ENCODE data around the gene ALAD. TPM values are rescaled to one million over a fixed set of nuclear protein-coding genes. Genes with fewer than 3 reads are reported as not detected.

ALAD gene
- total and polyA plus RNA-seq, 4 donors = 40.2 to 258 (median 74.2) TPM

DNA sequence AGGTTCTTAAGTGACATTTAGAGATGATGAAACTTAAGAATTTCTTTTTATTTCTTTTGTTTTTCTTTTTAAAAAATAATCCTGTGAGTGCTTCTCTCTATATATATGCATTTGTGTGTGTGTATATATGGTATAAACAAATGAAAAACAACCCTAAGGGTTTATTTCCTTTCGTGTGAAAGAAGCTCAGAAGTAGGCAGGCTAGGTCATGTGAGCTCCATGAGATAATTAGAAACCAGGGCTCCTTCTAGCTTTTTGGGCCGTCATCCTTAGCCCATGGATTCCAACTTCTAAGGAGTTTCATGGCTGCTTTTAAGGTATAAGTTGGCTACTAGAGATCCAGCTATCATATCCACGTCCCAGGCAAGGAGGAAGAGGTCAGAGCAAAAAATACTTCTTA lies 20.6 kb upstream of the ALAD start:
- TF ChIP-seq, protein P1, sequence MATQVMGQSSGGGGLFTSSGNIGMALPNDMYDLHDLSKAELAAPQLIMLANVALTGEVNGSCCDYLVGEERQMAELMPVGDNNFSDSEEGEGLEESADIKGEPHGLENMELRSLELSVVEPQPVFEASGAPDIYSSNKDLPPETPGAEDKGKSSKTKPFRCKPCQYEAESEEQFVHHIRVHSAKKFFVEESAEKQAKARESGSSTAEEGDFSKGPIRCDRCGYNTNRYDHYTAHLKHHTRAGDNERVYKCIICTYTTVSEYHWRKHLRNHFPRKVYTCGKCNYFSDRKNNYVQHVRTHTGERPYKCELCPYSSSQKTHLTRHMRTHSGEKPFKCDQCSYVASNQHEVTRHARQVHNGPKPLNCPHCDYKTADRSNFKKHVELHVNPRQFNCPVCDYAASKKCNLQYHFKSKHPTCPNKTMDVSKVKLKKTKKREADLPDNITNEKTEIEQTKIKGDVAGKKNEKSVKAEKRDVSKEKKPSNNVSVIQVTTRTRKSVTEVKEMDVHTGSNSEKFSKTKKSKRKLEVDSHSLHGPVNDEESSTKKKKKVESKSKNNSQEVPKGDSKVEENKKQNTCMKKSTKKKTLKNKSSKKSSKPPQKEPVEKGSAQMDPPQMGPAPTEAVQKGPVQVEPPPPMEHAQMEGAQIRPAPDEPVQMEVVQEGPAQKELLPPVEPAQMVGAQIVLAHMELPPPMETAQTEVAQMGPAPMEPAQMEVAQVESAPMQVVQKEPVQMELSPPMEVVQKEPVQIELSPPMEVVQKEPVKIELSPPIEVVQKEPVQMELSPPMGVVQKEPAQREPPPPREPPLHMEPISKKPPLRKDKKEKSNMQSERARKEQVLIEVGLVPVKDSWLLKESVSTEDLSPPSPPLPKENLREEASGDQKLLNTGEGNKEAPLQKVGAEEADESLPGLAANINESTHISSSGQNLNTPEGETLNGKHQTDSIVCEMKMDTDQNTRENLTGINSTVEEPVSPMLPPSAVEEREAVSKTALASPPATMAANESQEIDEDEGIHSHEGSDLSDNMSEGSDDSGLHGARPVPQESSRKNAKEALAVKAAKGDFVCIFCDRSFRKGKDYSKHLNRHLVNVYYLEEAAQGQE (IDR thresholded peaks at IDR 0.05) = no peak
- TF ChIP-seq, protein P2, sequence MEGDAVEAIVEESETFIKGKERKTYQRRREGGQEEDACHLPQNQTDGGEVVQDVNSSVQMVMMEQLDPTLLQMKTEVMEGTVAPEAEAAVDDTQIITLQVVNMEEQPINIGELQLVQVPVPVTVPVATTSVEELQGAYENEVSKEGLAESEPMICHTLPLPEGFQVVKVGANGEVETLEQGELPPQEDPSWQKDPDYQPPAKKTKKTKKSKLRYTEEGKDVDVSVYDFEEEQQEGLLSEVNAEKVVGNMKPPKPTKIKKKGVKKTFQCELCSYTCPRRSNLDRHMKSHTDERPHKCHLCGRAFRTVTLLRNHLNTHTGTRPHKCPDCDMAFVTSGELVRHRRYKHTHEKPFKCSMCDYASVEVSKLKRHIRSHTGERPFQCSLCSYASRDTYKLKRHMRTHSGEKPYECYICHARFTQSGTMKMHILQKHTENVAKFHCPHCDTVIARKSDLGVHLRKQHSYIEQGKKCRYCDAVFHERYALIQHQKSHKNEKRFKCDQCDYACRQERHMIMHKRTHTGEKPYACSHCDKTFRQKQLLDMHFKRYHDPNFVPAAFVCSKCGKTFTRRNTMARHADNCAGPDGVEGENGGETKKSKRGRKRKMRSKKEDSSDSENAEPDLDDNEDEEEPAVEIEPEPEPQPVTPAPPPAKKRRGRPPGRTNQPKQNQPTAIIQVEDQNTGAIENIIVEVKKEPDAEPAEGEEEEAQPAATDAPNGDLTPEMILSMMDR (IDR thresholded peaks at IDR 0.05; ENCODE audit: low read depth, low read length, missing input control) = no peak
- TF ChIP-seq, protein P3, sequence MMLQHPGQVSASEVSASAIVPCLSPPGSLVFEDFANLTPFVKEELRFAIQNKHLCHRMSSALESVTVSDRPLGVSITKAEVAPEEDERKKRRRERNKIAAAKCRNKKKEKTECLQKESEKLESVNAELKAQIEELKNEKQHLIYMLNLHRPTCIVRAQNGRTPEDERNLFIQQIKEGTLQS (IDR thresholded peaks at IDR 0.05) = no peak
- TF ChIP-seq TAF1 (conservative IDR thresholded peaks at IDR 0.05) = no peak
- Histone ChIP-seq H3K27me3 (ENCODE audit: control insufficient read depth in 4 of 4, insufficient read depth in 4 of 4, low read length in 3 of 4) (no peaks in the 10 kb centered on the region), H3K36me3 (ENCODE audit: control insufficient read depth in 4 of 4, insufficient read depth in 3 of 4, low read depth in 1 of 4, low read length in 3 of 4) (no peaks in the 10 kb centered on the region), H3K27ac (ENCODE audit: low read depth in 1 of 2, low read length in 2 of 2) (no peak overlapping the region), H3K9me3 (ENCODE audit: control insufficient read depth in 4 of 4, low read length in 3 of 4) (no peaks in the 10 kb centered on the region), H3K4me3 (ENCODE audit: low read depth in 1 of 3, low read length in 3 of 3) (no peak overlapping the region), H3K9ac (ENCODE audit: low read depth in 1 of 2, low read length in 2 of 2) (no peak overlapping the region), H3K4me1 (ENCODE audit: control insufficient read depth in 4 of 4, insufficient read depth in 4 of 4, low read length in 3 of 4) (no peaks in the 10 kb centered on the region)
- no peak for DNase-seq (ENCODE audit: low spot score)
- WGBS = 84% methylated on average over 3 of the region's 3 CpGs

DNA sequence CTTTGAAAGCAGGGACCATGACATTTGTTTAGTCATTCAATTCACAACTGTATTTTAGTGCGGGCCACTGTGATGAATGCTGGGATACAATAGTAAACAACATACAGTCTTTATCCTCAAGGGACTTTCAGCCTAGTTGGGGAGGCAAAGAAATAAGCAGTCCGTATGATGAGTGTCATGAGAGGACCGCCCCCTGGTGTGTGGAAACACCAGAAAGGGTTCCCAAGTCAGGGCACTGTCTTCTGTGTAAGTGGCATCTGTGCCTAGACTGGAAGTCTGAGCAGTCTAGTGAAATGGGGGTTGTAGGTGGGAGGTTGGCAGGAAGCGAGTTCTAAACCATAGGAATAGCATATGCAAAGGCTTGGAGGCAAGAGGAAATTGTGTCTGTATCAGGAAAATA lies 16.3 kb upstream of the ALAD start:
- H3K27ac ChIP-seq (ENCODE audit: low read depth in 1 of 2, low read length in 2 of 2) = no peak overlapping the region
- H3K27me3 ChIP-seq (ENCODE audit: control insufficient read depth in 4 of 4, insufficient read depth in 4 of 4, low read length in 3 of 4) = no peaks in the 10 kb centered on the region
- TF ChIP-seq TAF1 (conservative IDR thresholded peaks at IDR 0.05) (no peak), YY1 (IDR thresholded peaks at IDR 0.05) (no peak), FOXA1 (IDR thresholded peaks at IDR 0.05) (no peak), RAD21 (IDR thresholded peaks at IDR 0.05) (no peak), JUND (IDR thresholded peaks at IDR 0.05) (no peak), GABPA (IDR thresholded peaks at IDR 0.05 in 1 of 2, conservative IDR thresholded peaks at IDR 0.05 in 1 of 2) (no peak), HNF4A (conservative IDR thresholded peaks at IDR 0.05) (no peak), EGR1 (IDR thresholded peaks at IDR 0.05; ENCODE audit: low read depth in 2 of 2) (no peak), FOXA2 (IDR thresholded peaks at IDR 0.05) (no peak), NR2F2 (IDR thresholded peaks at IDR 0.05) (no peak), HNF4G (IDR thresholded peaks at IDR 0.05) (no peak), SP1 (IDR thresholded peaks at IDR 0.05) (no peak), RXRA (IDR thresholded peaks at IDR 0.05) (no peak)
- TF ChIP-seq, protein P1 (IDR thresholded peaks at IDR 0.05) = no peak
- TF ChIP-seq, protein P4, sequence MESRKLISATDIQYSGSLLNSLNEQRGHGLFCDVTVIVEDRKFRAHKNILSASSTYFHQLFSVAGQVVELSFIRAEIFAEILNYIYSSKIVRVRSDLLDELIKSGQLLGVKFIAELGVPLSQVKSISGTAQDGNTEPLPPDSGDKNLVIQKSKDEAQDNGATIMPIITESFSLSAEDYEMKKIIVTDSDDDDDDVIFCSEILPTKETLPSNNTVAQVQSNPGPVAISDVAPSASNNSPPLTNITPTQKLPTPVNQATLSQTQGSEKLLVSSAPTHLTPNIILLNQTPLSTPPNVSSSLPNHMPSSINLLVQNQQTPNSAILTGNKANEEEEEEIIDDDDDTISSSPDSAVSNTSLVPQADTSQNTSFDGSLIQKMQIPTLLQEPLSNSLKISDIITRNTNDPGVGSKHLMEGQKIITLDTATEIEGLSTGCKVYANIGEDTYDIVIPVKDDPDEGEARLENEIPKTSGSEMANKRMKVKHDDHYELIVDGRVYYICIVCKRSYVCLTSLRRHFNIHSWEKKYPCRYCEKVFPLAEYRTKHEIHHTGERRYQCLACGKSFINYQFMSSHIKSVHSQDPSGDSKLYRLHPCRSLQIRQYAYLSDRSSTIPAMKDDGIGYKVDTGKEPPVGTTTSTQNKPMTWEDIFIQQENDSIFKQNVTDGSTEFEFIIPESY (IDR thresholded peaks at IDR 0.05) = no peak
- TF ChIP-seq, protein P3 (IDR thresholded peaks at IDR 0.05) = no peak
- TF ChIP-seq, protein P5, sequence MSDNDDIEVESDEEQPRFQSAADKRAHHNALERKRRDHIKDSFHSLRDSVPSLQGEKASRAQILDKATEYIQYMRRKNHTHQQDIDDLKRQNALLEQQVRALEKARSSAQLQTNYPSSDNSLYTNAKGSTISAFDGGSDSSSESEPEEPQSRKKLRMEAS (IDR thresholded peaks at IDR 0.05) = no peak
- TF ChIP-seq, protein P2 (IDR thresholded peaks at IDR 0.05; ENCODE audit: low read depth, low read length, missing input control) = no peak
- H3K36me3 ChIP-seq (ENCODE audit: control insufficient read depth in 4 of 4, insufficient read depth in 3 of 4, low read depth in 1 of 4, low read length in 3 of 4) = no peaks in the 10 kb centered on the region
- no peaks in the 10 kb centered on the region for H3K9me3 ChIP-seq (ENCODE audit: control insufficient read depth in 4 of 4, low read length in 3 of 4)
- no peaks in the 10 kb centered on the region for H3K4me1 ChIP-seq (ENCODE audit: control insufficient read depth in 4 of 4, insufficient read depth in 4 of 4, low read length in 3 of 4)
- 91% methylated on average over 4 of the region's 4 CpGs for WGBS
- no peak overlapping the region for H3K9ac ChIP-seq (ENCODE audit: low read depth in 1 of 2, low read length in 2 of 2)
- DNase-seq (ENCODE audit: low spot score) = no peak
- H3K4me3 ChIP-seq (ENCODE audit: low read depth in 1 of 3, low read length in 3 of 3) = no peak overlapping the region
